GM21619 (cell line): ENCODE data around the gene GPRIN1.
A peak's percentile ranks its signal among the peaks of the same experiment; 100 is the strongest.
"Not testable (repeated sequence)": the region's sequence is repeated elsewhere in the genome, so short reads cannot be mapped to it uniquely, and the experiment has no call there.

Experiments used
- ATAC-seq: cut with Tn5 transposase; IDR thresholded peaks from one replicate; pipeline ENCODE4 v1.9.1; 2021; ENCODE audit not compliant: unreplicated experiment

The GPRIN1 gene

GRCh38 chr5:176599749-176600430 is 10.1 kb downstream of the GPRIN1 start:
- not testable (repeated sequence) for ATAC-seq

GRCh38 chr5:176597417-176598389 is 12.3 kb downstream of the GPRIN1 start:
- ATAC-seq, result no peak

GRCh38 chr5:176596689-176597416 is 13.1 kb downstream of the GPRIN1 start:
- ATAC-seq, result peak; percentile 62

- ATAC-seq, result no peak
Measured at GRCh38 chr5:176596069-176596644, 13.8 kb downstream of the GPRIN1 start.

GRCh38 chr5:176595386-176595943 is 14.5 kb downstream of the GPRIN1 start:
- ATAC-seq, result no peak

GRCh38 chr5:176594554-176594953 is 15.4 kb downstream of the GPRIN1 start:
- no peak for ATAC-seq

- ATAC-seq, result no peak
Measured at GRCh38 chr5:176593273-176593869, 16.6 kb downstream of the GPRIN1 start.

GRCh38 chr5:176592573-176592972 is 17.4 kb downstream of the GPRIN1 start:
- no peak for ATAC-seq

GRCh38 chr5:176591667-176592066 is 18.3 kb downstream of the GPRIN1 start:
- not testable (repeated sequence) for ATAC-seq

- ATAC-seq, result no peak
Measured at GRCh38 chr5:176590035-176590717, 19.8 kb downstream of the GPRIN1 start.

- no peak for ATAC-seq
Measured at GRCh38 chr5:176589039-176589769, 20.8 kb downstream of the GPRIN1 start.

GRCh38 chr5:176588297-176588696 is 21.7 kb downstream of the GPRIN1 start:
- no peak for ATAC-seq

GRCh38 chr5:176587398-176587797 is 22.6 kb downstream of the GPRIN1 start:
- no peak for ATAC-seq

GRCh38 chr5:176583076-176583475 is 26.9 kb downstream of the GPRIN1 start:
- no peak for ATAC-seq

GRCh38 chr5:176581361-176581760 is 28.6 kb downstream of the GPRIN1 start:
- no peak for ATAC-seq

GRCh38 chr5:176579323-176579722 is 30.6 kb downstream of the GPRIN1 start:
- ATAC-seq, result no peak

- no peak for ATAC-seq
Measured at GRCh38 chr5:176578391-176578808, 31.6 kb downstream of the GPRIN1 start.

- ATAC-seq, result no peak
Measured at GRCh38 chr5:176577312-176578176, 32.4 kb downstream of the GPRIN1 start.
